PC-9 (cell line): Measurements from ENCODE around the gene CBX2. TPM values are rescaled to one million over a fixed set of nuclear protein-coding genes. Genes with fewer than 3 reads are reported as not detected.
A peak's percentile ranks its signal among the peaks of the same experiment; 100 is the strongest.

Experiments
- BruUV-seq: library from RNA; stranded (reverse); fragments of 400-500 nt; replicated peaks from 2 replicates; lab custom pipeline; 2021; lab: Mats Ljungman, UMichigan
- CTCF ChIA-PET: fragments of 300-600 bp; sonication (Branson Sonifier 250); formaldehyde crosslinking; loops from one replicate; lab custom pipeline; 2022; ENCODE audit warnings: antibody characterized with exemption; lab: Charles Lee
- POLR2A ChIA-PET: fragments of 300-600 bp; sonication (Branson Sonifier 250); formaldehyde crosslinking; loops from one replicate; lab custom pipeline; 2022; ENCODE audit warnings: antibody characterized with exemption; ENCODE audit not compliant: unreplicated experiment; lab: Charles Lee
- DNase-seq, 2 experiments: peaks; one replicate each; pipeline versions ENCODE4 v3.0.0 to v3.0.0-alpha.2; 2015 to 2022; ENCODE audit warnings: mixed read lengths in 1 of 2
- H2AFZ ChIP-seq: fragments of 200-600 bp; sonication (generic); 2 replicates; pipeline ENCODE4 v1.8.1; 2017; ENCODE audit warnings: antibody characterized with exemption
- H3F3A ChIP-seq: fragments of 200-600 bp; sonication (generic); 2 replicates; pipeline ENCODE4 v1.8.1; 2017; ENCODE audit warnings: antibody characterized with exemption, mild to moderate bottlenecking, low read depth; ENCODE audit not compliant: insufficient read depth
- H3K27ac ChIP-seq: fragments of 200-600 bp; sonication (generic); 2 replicates; pipeline ENCODE4 v1.6.1; 2016; ENCODE audit warnings: mixed run types
- H3K27me3 ChIP-seq: fragments of 200-600 bp; sonication (generic); 2 replicates; pipeline ENCODE4 v1.6.1; 2016; ENCODE audit warnings: low read depth, mixed run types; ENCODE audit not compliant: insufficient read depth
- H3K36me3 ChIP-seq: fragments of 200-600 bp; sonication (generic); 2 replicates; pipeline ENCODE4 v1.6.1; 2016; ENCODE audit warnings: low read depth, mixed run types
- H3K4me1 ChIP-seq: fragments of 200-600 bp; sonication (generic); replicated peaks from 2 replicates; pipeline ENCODE4 v1.6.1; 2016; ENCODE audit warnings: mixed run types; ENCODE audit not compliant: insufficient read depth
- H3K4me2 ChIP-seq: fragments of 200-600 bp; sonication (generic); 2 replicates; pipeline ENCODE4 v1.6.1; 2017; ENCODE audit warnings: mixed run types
- H3K4me3 ChIP-seq: fragments of 200-600 bp; sonication (generic); 2 replicates; pipeline ENCODE4 v1.6.1; 2016; ENCODE audit warnings: mixed run types
- H3K79me2 ChIP-seq: fragments of 200-600 bp; sonication (generic); 2 replicates; pipeline ENCODE4 v1.6.1; 2017; ENCODE audit warnings: low read depth, mixed run types
- H3K9me2 ChIP-seq: fragments of 200-600 bp; sonication (generic); 2 replicates; pipeline ENCODE4 v1.8.1; 2017; ENCODE audit warnings: mild to moderate bottlenecking; ENCODE audit not compliant: insufficient read depth
- H3K9me3 ChIP-seq: fragments of 200-600 bp; sonication (generic); 2 replicates; pipeline ENCODE4 v1.8.1; 2016; ENCODE audit warnings: low read depth; ENCODE audit not compliant: insufficient read depth
- H4K20me1 ChIP-seq: fragments of 200-600 bp; sonication (generic); 2 replicates; pipeline ENCODE4 v1.8.1; 2017; ENCODE audit not compliant: insufficient read depth
- EZH2 ChIP-seq: fragments of 200-600 bp; sonication (generic); IDR thresholded peaks from 2 replicates; pipeline ENCODE4 v1.8.0; 2017; ENCODE audit warnings: antibody characterized with exemption, low read depth
- intact Hi-C: fragments of 100-400 bp; cut with micrococcal nuclease; formaldehyde crosslinking; loops from one replicate; pipeline ENCODE4 v1.10.0; 2022; ENCODE audit not compliant: unreplicated experiment
- total RNA-seq: library from RNA; stranded (reverse); gene quantifications from 2 replicates; pipeline ENCODE4 v1.2.3, GENCODE V29; 2021
- TF ChIP-seq, protein P1 (sequence below): fragments of 200-600 bp; sonication (generic); conservative IDR thresholded peaks from 2 replicates; pipeline ENCODE4 v1.6.1; 2017; ENCODE audit warnings: mixed run types, antibody characterized with exemption, mild to moderate bottlenecking, moderate library complexity

Gene CBX2
- total RNA-seq, 1 experiment from 2014 or later: 32.6 TPM

DNA sequence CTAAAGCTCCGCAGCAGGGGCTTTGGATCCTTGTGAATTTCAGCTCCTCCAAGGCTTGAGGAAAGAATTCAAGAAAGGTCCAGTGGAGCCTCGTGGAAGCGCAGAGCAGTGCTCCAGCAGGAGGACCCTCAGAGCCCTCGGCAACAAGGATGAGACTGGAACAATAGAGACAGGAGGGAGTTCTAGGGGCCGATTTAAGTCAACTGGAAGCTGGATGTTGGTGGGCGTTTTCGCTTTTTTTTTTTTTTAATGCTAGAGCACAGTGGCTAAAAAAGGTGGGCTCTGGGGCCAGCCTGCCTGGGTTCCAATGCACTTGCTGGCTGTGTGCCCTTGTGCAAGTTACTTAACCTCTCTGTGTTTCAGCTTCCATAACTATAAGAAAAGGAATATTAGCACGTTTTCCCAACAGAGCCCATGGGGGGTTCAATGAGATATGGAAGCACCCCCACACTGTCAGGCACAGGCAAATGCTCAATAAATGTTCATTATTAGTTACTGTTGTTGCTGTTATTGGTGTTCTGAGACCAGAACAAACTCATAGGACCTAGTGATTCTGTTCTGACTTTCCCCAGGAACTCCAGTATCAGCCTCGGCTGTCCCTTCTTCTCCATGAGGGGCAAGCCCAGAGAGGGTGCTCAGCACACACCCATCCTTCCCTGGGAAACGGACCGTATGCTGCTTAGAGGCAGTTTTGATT is 24.2 kb downstream of the CBX2 start:
- Histone ChIP-seq H3K27me3 (peaks cover 31% of the 10 kb centered on the region), H3K4me2 (peak overlapping the region; percentile 84; the same call in 1 of the 2 replicates)
- CTCF ChIA-PET: interaction anchor here (0.6 kb wide), 1 partner anchor 290 kb away, joined by 3 read pairs; no protein-coding TSS in a partner anchor

DNA sequence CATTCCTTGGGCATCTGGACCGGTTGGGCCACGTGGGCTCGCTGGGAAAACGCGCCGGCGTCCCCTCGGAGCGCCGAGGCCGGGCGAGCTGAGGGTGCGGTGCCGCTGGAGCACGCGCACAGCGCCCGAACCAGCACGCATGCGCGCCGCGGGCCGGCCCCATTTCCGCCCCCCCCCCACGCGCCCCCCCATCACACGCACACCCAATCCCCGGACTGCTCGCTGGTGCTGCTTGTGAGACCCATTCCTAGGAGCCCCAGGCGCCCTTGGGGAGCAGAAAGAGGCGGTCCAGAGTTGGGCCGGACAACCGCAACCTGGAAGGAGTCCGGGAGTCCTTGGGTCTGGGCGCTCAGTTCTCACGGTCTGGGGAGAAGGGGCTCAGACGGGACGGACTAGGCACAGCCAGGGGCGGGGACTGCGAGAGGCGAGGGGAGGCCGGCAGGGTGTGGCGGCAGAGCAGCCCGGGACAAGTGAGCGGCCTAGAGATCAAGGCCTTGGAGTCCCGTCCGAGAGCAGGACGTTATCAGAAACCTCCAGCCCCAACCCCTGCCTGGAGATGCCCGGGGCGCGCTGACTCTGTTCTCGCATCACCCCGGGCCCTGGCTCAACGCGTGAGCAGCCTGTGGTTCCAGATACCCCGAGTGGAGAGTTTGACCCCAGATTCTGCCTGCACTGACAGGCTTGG is 24.9 kb downstream of the CBX2 start:
- no TSS peak for BruUV-seq
- Histone ChIP-seq H3K36me3 (no peaks in the 10 kb centered on the region), H3K4me1 (peaks cover 4% of the 10 kb centered on the region; the same call in 1 of the 2 replicates), H3K27me3 (peaks cover 31% of the 10 kb centered on the region), H3K79me2 (no peaks in the 10 kb centered on the region), H3K4me2 (no peak overlapping the region), H3K4me3 (no peak overlapping the region), H3K27ac (no peak overlapping the region), H2AFZ (no peak overlapping the region), H3K9me3 (no peaks in the 10 kb centered on the region), H3F3A (no peaks in the 10 kb centered on the region; the same call in 1 of the 2 replicates), H3K9me2 (no peaks in the 10 kb centered on the region), H4K20me1 (no peaks in the 10 kb centered on the region)
- ChIA-PET POLR2A (no interaction called here), CTCF (no interaction called here)
- DNase-seq: no peak
- intact Hi-C loops: no loop called here
- no peak for TF ChIP-seq EZH2
- TF ChIP-seq, protein P1, sequence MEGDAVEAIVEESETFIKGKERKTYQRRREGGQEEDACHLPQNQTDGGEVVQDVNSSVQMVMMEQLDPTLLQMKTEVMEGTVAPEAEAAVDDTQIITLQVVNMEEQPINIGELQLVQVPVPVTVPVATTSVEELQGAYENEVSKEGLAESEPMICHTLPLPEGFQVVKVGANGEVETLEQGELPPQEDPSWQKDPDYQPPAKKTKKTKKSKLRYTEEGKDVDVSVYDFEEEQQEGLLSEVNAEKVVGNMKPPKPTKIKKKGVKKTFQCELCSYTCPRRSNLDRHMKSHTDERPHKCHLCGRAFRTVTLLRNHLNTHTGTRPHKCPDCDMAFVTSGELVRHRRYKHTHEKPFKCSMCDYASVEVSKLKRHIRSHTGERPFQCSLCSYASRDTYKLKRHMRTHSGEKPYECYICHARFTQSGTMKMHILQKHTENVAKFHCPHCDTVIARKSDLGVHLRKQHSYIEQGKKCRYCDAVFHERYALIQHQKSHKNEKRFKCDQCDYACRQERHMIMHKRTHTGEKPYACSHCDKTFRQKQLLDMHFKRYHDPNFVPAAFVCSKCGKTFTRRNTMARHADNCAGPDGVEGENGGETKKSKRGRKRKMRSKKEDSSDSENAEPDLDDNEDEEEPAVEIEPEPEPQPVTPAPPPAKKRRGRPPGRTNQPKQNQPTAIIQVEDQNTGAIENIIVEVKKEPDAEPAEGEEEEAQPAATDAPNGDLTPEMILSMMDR: no peak

More for the DNA sequence above, 24.2 kb downstream of the CBX2 start:
- Histone ChIP-seq H4K20me1 (no peaks in the 10 kb centered on the region), H3K36me3 (no peaks in the 10 kb centered on the region), H3K4me3 (no peak overlapping the region), H2AFZ (no peak overlapping the region), H3K79me2 (no peaks in the 10 kb centered on the region), H3K9me2 (no peaks in the 10 kb centered on the region), H3K27ac (no peak overlapping the region), H3F3A (no peaks in the 10 kb centered on the region; the same call in 1 of the 2 replicates), H3K9me3 (no peaks in the 10 kb centered on the region), H3K4me1 (peaks cover 4% of the 10 kb centered on the region; the same call in 1 of the 2 replicates)
- DNase-seq: no peak
- POLR2A ChIA-PET: no interaction called here
- no peak for TF ChIP-seq EZH2
- TF ChIP-seq, protein P1: no peak
- BruUV-seq: no TSS peak
- intact Hi-C loops: no loop called here

DNA sequence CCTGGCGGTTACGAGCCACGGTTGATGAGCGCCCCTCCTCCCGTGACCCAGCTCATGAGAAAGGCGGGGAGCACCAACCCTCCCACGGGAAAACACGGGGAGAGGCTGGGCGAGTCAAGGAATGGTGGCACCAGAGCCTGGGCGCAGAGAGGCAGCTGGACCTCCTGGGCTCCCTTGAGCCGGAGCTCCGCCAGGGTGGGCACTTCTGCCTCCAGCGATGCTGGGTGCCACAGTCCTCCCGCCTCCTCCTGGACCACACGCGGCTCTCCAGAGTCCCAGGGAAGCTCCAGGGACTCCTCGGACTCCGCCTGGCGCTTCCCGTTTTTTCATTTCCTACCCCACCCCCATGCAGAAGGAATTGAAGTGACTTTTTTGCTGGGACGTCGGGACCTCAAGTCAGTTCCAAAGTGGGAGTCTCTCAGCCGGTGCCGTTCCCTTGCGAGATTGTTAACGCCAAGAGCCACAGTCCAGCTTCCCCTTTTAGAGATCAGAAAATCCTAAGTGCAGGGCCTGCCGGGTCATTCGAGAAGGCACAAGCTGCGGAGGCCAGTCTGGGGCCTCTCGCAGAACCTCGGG is 25.6 kb downstream of the CBX2 start:
- no peaks in the 10 kb centered on the region; the same call in 1 of the 2 replicates for H3F3A ChIP-seq
- H3K27ac ChIP-seq: no peak overlapping the region
- H3K9me2 ChIP-seq: no peaks in the 10 kb centered on the region
- H3K4me3 ChIP-seq: no peak overlapping the region
- intact Hi-C loops: no loop called here
- no peak for DNase-seq
- peaks cover 31% of the 10 kb centered on the region for H3K27me3 ChIP-seq
- peaks cover 4% of the 10 kb centered on the region; the same call in 1 of the 2 replicates for H3K4me1 ChIP-seq
- H2AFZ ChIP-seq: no peak overlapping the region
- H3K36me3 ChIP-seq: no peaks in the 10 kb centered on the region
- ChIA-PET POLR2A (no interaction called here), CTCF (interaction anchor here (0.6 kb wide), 1 partner anchor 61 kb away, joined by 3 read pairs; no protein-coding TSS in a partner anchor)
- no peak overlapping the region for H3K4me2 ChIP-seq
- no peaks in the 10 kb centered on the region for H4K20me1 ChIP-seq
- H3K79me2 ChIP-seq: no peaks in the 10 kb centered on the region
- TF ChIP-seq, protein P1: no peak
- no peak for TF ChIP-seq EZH2
- no TSS peak for BruUV-seq
- no peaks in the 10 kb centered on the region for H3K9me3 ChIP-seq
